ENCODE data around the gene FRA10AC1. TPM values are rescaled to one million over a fixed set of nuclear protein-coding genes. Genes with fewer than 3 reads are reported as not detected.
A peak's percentile ranks its signal among the peaks of the same experiment; 100 is the strongest.

The FRA10AC1 gene
- total and polyA plus RNA-seq, 10 of the 15 experiments (the other 5 are each of a cell fraction or from before 2014, with no cell fraction given) = 5.3 to 18.1 (median 9.9) TPM

DNA sequence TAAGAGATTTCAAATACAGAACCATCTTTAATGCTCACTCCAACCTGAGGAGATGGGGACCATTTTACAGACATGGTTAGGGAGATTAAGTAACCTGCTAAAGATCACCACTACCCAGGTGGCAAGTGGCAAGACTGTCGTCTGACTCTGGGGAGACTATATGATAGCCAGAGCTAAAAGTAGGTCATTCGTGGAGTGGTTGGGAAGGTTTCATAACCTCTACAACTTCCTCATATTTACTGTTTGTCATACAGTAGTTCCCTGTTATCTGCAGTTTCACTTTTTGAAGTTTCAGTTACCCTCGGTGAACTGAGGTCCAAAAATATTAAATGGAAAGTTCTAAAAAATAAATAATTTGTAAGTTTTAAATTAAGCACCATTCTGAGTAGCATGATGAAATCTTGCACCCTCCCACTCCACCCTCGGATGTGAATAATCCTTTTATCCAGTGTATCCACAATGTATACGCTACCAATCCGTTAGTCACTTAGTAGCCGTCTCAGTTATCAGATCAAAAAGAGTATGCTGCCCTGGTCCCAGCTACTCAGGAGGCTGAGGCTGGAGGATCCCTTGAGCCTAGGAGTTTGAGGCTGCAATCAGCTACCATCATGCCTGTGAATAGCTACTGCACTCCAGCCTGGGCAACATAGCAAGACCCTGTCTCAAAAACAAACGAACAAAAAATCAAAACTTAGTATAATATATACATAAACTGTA lies 40.4 kb upstream of the FRA10AC1 start:
- Histone ChIP-seq H4K20me1 (ENCODE audit: control insufficient read depth, insufficient read depth) (no peaks in the 10 kb centered on the region), H3K9me3 (replicated peaks; ENCODE audit: control insufficient read depth, insufficient read depth, low read length) (no peaks in the 10 kb centered on the region), H3K27ac (ENCODE audit: control insufficient read depth, insufficient read depth) (no peak overlapping the region), H3K4me2 (ENCODE audit: control insufficient read depth, insufficient read depth) (peak overlapping the region; percentile 73), H3K27me3 (replicated peaks in 1 of 2; ENCODE audit: control insufficient read depth in 2 of 2, insufficient read depth in 2 of 2, low read length in 1 of 2) (no peaks in the 10 kb centered on the region), H3K79me2 (ENCODE audit: control insufficient read depth, insufficient read depth, low read length) (no peaks in the 10 kb centered on the region), H3K4me1 (ENCODE audit: control insufficient read depth, insufficient read depth, low read length) (no peaks in the 10 kb centered on the region; the same call in none of the 2 replicates), H3K36me3 (ENCODE audit: control insufficient read depth in 2 of 2, insufficient read depth in 2 of 2, low read length in 1 of 2) (no peaks in the 10 kb centered on the region), H2AFZ (ENCODE audit: control insufficient read depth, low read depth, low read length) (no peak overlapping the region), H3K9ac (ENCODE audit: control insufficient read depth, insufficient read depth, low read length) (no peak overlapping the region), H3K4me3 (peak overlapping the region; percentile 24; the same call in 1 of the 2 replicates)
- ChIA-PET CTCF (interaction anchor here (1.0 to 2.2 kb wide), 5 partner anchors 27 to 49 kb away, joined by 3 to 9 read pairs (median 3); partner anchors contain the start of gene FRA10AC1), SMC1A (ENCODE audit: uncharacterized antibody, unreplicated experiment) (interaction anchor here (1.0 to 3.7 kb wide), 4 partner anchors 11 to 73 kb away, joined by 3 to 13 read pairs (median 4); no protein-coding TSS in a partner anchor), RAD21 (ENCODE audit: unreplicated experiment) (interaction anchor here (1.0 to 2.2 kb wide), 3 partner anchors 24 to 40 kb away, joined by 3 to 6 read pairs (median 4); partner anchors contain the start of gene FRA10AC1), POLR2A (no interaction called here)
- peak; percentile 97 for ATAC-seq
- in situ Hi-C loops (cut with MboI) (no loop called here), intact Hi-C loops (cut with micrococcal nuclease; ENCODE audit: unreplicated experiment) (loop anchor here (5.0 kb wide), 1 partner anchor 40 kb away; the partner anchor contains the start of gene FRA10AC1)
- no peak for FAIRE-seq
- 23% methylated on average over 8 of the region's 8 CpGs for WGBS (ENCODE audit: insufficient coverage, insufficient replicate concordance, low lambda C conversion rate, missing lambda C conversion rate)
- peak; percentile 52 for DNase-seq (ENCODE audit: low read depth, low spot score)
- BruUV-seq (replicated peaks) = no TSS peak
- TF ChIP-seq EED (IDR thresholded peaks at IDR 0.05; ENCODE audit: low read depth) (peak; percentile 51; the same call in 1 of the 2 replicates), HDAC6 (IDR thresholded peaks at IDR 0.05; ENCODE audit: unreplicated experiment) (no peak), SUZ12 (IDR thresholded peaks at IDR 0.05; ENCODE audit: unreplicated experiment) (no peak), BMI1 (IDR thresholded peaks at IDR 0.05; ENCODE audit: borderline replicate concordance) (no peak), GATAD2B (conservative IDR thresholded peaks at IDR 0.05; ENCODE audit: low read depth) (0 out of 2 replicates have a peak, but pooled peaks have one; percentile 28), NR2C1 (IDR thresholded peaks at IDR 0.05) (no peak), KAT2A (conservative IDR thresholded peaks at IDR 0.05; ENCODE audit: control insufficient read depth, low read depth, low read length) (no peak), HDGF (IDR thresholded peaks at IDR 0.05) (no peak), MTA2 (IDR thresholded peaks at IDR 0.05; ENCODE audit: low read depth) (peak; percentile 34; the same call in 1 of the 2 replicates)
- TF ChIP-seq, protein P1, sequence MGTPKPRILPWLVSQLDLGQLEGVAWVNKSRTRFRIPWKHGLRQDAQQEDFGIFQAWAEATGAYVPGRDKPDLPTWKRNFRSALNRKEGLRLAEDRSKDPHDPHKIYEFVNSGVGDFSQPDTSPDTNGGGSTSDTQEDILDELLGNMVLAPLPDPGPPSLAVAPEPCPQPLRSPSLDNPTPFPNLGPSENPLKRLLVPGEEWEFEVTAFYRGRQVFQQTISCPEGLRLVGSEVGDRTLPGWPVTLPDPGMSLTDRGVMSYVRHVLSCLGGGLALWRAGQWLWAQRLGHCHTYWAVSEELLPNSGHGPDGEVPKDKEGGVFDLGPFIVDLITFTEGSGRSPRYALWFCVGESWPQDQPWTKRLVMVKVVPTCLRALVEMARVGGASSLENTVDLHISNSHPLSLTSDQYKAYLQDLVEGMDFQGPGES (IDR thresholded peaks at IDR 0.05) = no peak
- TF ChIP-seq, protein P2, sequence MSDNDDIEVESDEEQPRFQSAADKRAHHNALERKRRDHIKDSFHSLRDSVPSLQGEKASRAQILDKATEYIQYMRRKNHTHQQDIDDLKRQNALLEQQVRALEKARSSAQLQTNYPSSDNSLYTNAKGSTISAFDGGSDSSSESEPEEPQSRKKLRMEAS (IDR thresholded peaks at IDR 0.05; ENCODE audit: low read depth, low read length) = no peak
- TF ChIP-seq, protein P3, sequence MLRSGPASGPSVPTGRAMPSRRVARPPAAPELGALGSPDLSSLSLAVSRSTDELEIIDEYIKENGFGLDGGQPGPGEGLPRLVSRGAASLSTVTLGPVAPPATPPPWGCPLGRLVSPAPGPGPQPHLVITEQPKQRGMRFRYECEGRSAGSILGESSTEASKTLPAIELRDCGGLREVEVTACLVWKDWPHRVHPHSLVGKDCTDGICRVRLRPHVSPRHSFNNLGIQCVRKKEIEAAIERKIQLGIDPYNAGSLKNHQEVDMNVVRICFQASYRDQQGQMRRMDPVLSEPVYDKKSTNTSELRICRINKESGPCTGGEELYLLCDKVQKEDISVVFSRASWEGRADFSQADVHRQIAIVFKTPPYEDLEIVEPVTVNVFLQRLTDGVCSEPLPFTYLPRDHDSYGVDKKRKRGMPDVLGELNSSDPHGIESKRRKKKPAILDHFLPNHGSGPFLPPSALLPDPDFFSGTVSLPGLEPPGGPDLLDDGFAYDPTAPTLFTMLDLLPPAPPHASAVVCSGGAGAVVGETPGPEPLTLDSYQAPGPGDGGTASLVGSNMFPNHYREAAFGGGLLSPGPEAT (IDR thresholded peaks at IDR 0.05; ENCODE audit: low read depth) = peak; percentile 47; the same call in 1 of the 2 replicates
- TF ChIP-seq, protein P4, sequence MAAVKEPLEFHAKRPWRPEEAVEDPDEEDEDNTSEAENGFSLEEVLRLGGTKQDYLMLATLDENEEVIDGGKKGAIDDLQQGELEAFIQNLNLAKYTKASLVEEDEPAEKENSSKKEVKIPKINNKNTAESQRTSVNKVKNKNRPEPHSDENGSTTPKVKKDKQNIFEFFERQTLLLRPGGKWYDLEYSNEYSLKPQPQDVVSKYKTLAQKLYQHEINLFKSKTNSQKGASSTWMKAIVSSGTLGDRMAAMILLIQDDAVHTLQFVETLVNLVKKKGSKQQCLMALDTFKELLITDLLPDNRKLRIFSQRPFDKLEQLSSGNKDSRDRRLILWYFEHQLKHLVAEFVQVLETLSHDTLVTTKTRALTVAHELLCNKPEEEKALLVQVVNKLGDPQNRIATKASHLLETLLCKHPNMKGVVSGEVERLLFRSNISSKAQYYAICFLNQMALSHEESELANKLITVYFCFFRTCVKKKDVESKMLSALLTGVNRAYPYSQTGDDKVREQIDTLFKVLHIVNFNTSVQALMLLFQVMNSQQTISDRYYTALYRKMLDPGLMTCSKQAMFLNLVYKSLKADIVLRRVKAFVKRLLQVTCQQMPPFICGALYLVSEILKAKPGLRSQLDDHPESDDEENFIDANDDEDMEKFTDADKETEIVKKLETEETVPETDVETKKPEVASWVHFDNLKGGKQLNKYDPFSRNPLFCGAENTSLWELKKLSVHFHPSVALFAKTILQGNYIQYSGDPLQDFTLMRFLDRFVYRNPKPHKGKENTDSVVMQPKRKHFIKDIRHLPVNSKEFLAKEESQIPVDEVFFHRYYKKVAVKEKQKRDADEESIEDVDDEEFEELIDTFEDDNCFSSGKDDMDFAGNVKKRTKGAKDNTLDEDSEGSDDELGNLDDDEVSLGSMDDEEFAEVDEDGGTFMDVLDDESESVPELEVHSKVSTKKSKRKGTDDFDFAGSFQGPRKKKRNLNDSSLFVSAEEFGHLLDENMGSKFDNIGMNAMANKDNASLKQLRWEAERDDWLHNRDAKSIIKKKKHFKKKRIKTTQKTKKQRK (IDR thresholded peaks at IDR 0.05; ENCODE audit: low read depth, low read length) = no peak
- TF ChIP-seq, protein P5, sequence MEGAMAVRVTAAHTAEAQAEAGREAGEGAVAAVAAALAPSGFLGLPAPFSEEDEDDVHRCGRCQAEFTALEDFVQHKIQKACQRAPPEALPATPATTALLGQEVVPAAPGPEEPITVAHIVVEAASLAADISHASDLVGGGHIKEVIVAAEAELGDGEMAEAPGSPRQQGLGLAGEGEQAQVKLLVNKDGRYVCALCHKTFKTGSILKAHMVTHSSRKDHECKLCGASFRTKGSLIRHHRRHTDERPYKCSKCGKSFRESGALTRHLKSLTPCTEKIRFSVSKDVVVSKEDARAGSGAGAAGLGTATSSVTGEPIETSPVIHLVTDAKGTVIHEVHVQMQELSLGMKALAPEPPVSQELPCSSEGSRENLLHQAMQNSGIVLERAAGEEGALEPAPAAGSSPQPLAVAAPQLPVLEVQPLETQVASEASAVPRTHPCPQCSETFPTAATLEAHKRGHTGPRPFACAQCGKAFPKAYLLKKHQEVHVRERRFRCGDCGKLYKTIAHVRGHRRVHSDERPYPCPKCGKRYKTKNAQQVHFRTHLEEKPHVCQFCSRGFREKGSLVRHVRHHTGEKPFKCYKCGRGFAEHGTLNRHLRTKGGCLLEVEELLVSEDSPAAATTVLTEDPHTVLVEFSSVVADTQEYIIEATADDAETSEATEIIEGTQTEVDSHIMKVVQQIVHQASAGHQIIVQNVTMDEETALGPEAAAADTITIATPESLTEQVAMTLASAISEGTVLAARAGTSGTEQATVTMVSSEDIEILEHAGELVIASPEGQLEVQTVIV (IDR thresholded peaks at IDR 0.05; ENCODE audit: borderline replicate concordance, partially characterized antibody) = no peak
